Hematopoietic multipotent progenitor cell treated with erythropoietin and hydrocortisone succinate and interleukin-3 and kit ligand, for 17 days (in vitro differentiated cells): Measurements from ENCODE around the gene FSCN2.

Source experiments
- DNase-seq: peaks from one replicate; pipeline ENCODE4 v3.0.0-alpha.2; 2015; ENCODE audit warnings: low spot score

Gene FSCN2, protein sequence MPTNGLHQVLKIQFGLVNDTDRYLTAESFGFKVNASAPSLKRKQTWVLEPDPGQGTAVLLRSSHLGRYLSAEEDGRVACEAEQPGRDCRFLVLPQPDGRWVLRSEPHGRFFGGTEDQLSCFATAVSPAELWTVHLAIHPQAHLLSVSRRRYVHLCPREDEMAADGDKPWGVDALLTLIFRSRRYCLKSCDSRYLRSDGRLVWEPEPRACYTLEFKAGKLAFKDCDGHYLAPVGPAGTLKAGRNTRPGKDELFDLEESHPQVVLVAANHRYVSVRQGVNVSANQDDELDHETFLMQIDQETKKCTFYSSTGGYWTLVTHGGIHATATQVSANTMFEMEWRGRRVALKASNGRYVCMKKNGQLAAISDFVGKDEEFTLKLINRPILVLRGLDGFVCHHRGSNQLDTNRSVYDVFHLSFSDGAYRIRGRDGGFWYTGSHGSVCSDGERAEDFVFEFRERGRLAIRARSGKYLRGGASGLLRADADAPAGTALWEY

DNA sequence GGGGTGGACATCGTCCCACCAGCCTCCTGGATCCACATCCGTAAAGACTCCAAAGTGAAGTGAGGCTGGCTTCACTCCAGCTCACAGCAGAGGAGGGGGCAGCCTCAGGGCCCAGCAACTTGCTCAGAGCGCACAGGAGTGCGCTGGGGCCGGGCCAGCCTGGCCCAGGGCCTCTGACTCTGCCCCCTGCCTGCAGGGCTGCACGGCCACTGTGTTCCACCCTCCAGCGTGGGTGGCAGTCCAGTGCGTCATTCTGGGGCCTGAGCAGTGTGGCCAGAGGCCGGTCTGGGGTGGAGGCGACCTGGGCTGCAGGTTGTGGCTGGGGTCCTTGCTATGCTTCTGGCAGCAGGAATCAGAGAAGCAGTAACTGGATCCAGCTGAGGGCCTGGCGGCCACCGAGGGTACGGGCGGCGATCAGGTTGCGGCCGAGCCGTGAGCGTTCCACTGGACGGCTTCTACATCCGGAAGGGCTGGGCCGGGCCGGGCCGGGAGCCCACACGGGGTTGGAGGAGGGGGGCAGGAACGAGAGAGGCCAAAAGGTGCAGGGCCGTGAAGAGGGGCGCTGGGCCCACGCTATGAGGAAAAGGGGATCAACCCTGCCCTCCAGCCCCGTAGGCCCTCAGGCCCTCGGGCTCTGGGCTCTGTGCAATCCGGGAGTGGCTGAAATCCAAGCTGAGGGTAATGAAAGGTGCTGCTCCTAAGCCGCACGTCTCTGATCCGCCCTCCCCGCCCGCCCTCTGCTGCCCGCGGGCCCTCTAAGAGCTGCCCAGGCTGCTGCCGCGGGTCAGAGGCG lies at the start of gene FSCN2:
TSS of gene FSCN2 (plus strand) at position 787 of the 793 bp plus-strand sequence. CDS start 155 bp downstream, outside the sequence.
- DNase-seq, result no peak

- DNase-seq, result no peak
These were observed 48.8 kb upstream of the FSCN2 start for GRCh38 chr17:81479175-81480071.

- no peak for DNase-seq
These were observed 47.8 kb upstream of the FSCN2 start for GRCh38 chr17:81480140-81481072.

DNA sequence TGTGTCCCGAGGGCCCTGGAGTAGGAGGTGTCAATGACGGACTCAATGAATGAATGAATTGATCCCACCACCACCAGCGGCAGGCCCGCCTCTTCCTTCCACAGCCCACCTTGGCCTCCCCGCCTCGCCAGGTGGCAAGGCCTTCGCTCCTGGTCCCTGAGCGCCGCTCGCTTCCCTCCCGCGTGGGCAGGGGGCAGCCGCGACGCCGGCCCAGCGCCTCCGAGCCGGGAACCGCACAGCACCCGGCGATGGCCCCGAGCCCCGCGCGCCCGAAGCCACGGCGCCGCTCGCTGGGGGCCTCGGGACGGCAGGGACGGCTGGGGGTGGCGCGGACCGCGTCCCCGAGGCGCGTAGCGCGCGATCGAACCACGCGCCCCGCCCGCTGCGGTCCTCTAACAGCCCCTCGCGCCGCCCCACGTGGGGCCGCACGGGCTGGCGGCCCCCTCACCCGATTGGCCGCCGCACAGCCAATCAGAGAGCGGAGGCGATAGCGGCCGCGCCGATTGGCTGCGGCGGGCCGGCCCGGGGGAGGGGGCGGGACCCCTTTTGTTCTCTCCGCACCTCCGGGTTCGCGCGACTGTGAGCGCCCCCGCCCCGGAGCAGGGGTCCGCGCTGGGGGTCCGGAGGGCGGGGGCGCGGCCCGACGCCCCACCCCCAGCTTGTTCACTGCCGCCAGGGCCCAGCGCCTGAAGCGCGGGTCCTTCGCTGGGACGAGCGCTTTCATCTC lies 46.9 kb upstream of the FSCN2 start:
- DNase-seq, result no peak

- no peak for DNase-seq
These were observed 46.2 kb upstream of the FSCN2 start for GRCh38 chr17:81481815-81482505.

DNA sequence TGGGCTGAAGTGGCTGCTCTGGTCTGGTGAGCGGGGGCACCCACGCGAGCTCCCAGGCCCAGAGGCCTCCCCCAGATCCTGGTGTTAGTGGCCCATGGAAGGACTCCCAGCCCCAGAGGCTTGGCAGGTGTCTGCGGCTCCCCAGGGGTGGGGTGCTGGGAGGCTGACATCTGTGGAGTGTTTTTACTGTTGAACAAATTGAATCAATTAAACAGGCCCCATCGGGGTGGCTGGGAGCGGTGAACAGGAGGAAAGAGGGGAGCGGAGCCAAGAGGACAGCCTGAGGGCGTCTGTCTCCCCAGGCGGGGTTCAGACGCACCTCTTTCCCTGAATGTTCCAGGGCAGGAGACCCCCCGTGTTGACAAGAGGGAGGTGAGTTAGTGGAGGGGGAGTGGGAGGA lies 45.5 kb upstream of the FSCN2 start:
- no peak for DNase-seq

DNA sequence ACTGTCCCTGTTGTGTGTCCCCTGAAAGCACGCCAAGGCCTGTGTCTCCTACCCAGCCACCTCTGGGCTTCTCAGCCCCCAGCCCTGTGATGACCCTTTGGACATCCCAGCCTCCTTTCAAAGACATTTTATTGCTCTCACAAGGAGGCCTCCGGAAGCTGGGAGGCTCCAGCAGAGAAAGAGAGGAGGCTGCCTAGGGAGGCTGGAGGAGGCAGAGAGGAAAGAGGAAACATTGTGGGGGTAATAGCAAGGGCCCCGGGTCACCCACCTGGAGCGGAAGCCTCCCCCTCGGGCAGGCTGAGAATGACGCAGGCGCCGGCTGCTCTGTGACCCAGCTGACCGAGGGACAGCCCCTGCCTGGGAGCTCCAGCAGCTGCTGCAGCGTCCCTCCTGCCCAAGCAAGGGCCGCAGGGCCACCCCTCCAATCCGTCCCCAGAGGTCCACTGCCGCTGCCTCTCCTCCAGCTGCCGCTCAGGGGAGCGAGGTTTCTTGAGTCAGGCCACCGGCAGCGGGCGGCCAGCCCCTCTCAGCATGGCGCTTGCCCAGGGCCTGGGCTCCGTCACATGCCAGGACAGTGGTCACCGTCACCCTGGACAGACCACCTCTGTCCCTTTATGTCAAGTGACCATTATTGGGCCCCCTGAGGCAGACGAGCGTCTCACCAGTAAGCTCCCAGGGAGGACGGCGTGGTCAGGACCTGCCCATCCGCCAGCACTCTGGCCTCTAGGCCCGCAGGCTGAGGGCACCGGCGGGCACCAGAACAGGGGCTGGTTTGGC lies 44.9 kb upstream of the FSCN2 start:
- no peak for DNase-seq

DNA sequence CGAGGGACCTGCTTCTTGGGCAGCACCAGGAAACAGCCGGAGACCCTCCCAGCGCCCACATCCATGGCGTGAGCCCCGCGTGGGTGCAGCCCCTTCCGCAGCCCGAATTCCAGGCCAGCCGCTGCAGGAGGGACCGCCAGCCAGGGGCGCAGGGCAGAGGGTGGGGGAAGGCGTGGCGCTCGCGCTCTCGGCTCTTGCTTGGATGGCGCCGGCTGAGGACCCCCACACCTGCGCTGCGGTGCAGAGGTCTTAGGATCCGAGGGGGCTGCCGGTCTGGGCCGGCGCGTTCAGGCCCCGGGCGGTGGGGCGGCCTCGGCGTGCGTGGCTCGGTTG lies 44.3 kb upstream of the FSCN2 start:
- no peak for DNase-seq

DNA sequence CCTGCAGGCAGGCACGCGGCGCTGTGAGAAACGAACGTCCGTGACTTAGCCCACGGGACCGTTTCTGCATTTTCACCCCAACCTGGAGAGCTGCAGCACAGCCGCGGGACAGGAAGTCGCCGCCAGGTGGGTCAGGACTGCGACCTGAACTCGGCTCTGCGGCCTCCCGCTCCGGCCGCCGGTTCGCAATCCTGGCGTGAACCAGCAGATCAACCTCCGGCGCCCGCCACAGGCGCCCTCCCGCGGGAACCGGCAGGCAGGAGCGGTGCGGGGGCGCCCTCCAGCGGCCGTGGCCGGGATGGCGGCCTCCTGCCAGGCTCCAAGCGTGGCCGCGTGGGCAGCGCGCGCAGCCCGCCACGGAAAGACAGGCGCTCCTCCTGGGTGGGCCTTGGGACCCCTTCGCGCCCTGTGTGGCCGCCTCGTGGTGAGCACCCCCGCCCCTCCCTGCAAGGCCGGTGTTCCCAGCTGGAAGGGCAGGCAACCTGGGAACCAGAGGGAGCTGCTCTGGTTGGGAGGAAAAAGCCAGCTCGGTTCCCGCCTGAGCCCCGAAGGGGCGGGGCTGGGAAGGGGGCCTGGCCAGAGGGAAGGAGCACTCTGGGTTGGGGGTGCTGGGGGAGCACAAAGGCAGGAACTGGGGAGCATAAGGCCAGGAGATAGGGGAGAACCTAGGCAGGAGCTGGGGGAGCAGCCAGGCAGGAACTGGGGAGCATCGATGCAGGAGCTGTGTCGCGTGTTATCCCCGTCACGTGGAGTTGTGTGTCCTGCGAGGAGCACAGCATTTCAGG lies 43.8 kb upstream of the FSCN2 start:
- peak; percentile 61 for DNase-seq

DNA sequence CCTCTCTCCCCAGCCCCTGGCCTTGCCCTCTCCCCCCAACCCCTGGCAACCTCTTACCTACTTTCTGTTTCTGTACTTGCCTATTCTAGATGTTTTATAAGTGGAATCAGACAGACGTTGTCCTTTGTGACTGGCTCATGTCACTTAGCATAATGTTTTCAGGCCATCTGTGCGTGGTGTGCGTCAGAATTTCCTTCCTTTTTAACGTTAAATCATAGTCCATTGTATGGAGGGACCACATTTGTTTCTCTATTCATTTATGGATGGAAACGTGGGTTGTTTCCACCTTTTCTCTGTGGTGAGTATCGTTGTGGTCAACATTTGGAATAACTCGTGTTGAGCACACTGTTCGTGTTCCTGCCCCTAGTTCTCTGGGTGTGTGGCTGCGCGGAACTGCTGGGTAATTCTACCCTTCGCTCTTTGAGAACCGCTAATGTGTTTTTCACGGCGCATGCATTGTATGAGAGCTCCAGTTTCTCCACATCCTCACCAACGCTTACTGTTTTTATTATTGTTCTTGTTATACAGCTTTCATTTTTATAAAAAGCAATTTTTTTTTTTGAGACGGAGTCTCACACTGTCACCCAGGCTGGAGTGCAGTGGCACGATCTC lies 41.9 kb upstream of the FSCN2 start:
- DNase-seq, result no peak

- no peak for DNase-seq
These were observed 41.1 kb upstream of the FSCN2 start for GRCh38 chr17:81487089-81487486.

GRCh38 chr17:81487487-81488275 lies 40.5 kb upstream of the FSCN2 start:
- peak; percentile 49 for DNase-seq

DNA sequence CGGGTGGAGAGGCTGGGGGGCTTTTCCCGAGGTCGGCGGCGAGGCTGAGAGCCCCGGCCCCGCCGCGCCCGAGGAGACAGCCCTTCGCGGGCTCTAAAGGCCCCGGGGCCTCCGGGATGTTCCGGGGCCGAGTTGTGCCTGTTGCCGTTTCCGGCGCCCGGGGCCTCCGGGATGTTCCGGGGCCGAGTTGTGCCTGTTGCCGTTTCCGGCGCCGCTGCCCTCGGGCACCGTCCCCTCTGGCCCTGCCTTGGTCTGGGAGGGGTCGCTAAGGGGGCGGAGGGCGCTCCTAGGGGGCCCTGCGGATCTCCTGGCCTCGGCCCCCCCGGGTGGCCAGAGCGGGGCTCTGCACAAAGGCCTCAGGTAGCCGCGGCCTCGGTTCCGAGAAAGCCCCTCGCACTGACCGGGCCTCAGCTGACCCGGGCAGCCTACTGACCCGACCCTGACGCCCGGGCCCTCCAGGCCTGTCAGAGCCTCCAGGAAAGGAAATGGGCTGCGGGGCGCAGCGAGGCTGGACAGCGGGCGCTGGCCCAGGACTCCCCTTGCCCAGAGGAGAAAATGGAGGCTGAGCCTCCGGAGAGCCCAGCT lies 39.8 kb upstream of the FSCN2 start:
- DNase-seq, result no peak

- no peak for DNase-seq
These were observed 38.9 kb upstream of the FSCN2 start for GRCh38 chr17:81489012-81489997.
